Fibroblast of lung (primary cell): ENCODE measurements around the gene UNC5A.

Source experiments
- CTCF ChIP-seq, 2 donors: IDR thresholded peaks in 1 of 2; conservative IDR thresholded peaks in 1 of 2; 1 replicate in 1 of 2; 2 replicates in 1 of 2; pipeline ENCODE4 v1.5.1; 2011 to 2012; ENCODE audit warnings: low read length in 2 of 2, control low read depth in 1 of 2, inconsistent platforms in 1 of 2, low read depth in 1 of 2, mild to moderate bottlenecking in 1 of 2
- EZH2 ChIP-seq: IDR thresholded peaks from 2 replicates; pipeline ENCODE4 v1.5.1; 2012; ENCODE audit warnings: low read length, control low read depth, mild to moderate bottlenecking; ENCODE audit errors: missing control alignments

GRCh38 chr5:176816043-176816745 lies 5.8 kb downstream of the UNC5A start:
- TF ChIP-seq CTCF (conservative IDR thresholded peaks at IDR 0.05 in 1 of 2, IDR thresholded peaks at IDR 0.05 in 1 of 2; ENCODE audit: low read depth in 1 of 2, low read length in 2 of 2) (no peak), EZH2 (no peak)
